ENCODE measurements around the gene STAB1. TPM values are rescaled to one million over a fixed set of nuclear protein-coding genes. Genes with fewer than 3 reads are reported as not detected.

The STAB1 gene
- total and polyA plus RNA-seq, 2 of the 8 experiments (the other 6 are each of a cell fraction or from before 2014, with no cell fraction given): 1.0 to 1.9 TPM

GRCh38 chr3:52529376-52530333 is 34.5 kb downstream of the STAB1 start:
- FAIRE-seq (no peak), DNase-seq (ENCODE audit: low read depth in 1 of 2, low spot score in 2 of 2) (no peak)
- Histone ChIP-seq H2BK20ac (ENCODE audit: low read length) (no peak overlapping the region), H3K56ac (replicated peaks; ENCODE audit: insufficient read length, low read depth, low read length) (no peak overlapping the region), H4K8ac (ENCODE audit: extremely low read depth, insufficient read depth, low read length) (peak overlapping the region; percentile 28; the same call in 1 of the 2 replicates), H2BK5ac (ENCODE audit: low read depth, low read length) (no peak overlapping the region; the same call in 1 of the 2 replicates), H3K27me3 (replicated peaks in 1 of 4; ENCODE audit: control insufficient read depth in 3 of 4, extremely low read depth in 1 of 4, insufficient read depth in 3 of 4, low read length in 3 of 4) (no peaks in the 10 kb centered on the region), H4K20me1 (replicated peaks in 1 of 2; ENCODE audit: control insufficient read depth in 1 of 2, insufficient read depth in 2 of 2, low read length in 2 of 2) (peaks cover 17 to 40% of the 10 kb centered on the region in 2 experiments), H3K36me3 (ENCODE audit: control insufficient read depth in 2 of 4, insufficient read depth in 4 of 4, low read length in 3 of 4) (peaks cover 25 to 52% (median 33%) of the 10 kb centered on the region in 4 experiments), H3K14ac (ENCODE audit: insufficient read length) (no peak overlapping the region), H2AK5ac (ENCODE audit: low read depth, low read length) (no peak overlapping the region), H2BK120ac (replicated peaks; ENCODE audit: low read depth, low read length) (no peak overlapping the region), H3K9ac (replicated peaks in 1 of 4; ENCODE audit: extremely low read depth in 1 of 4, low read depth in 3 of 4, low read length in 3 of 4) (peak overlapping the region in 2 of 4 experiments; percentile 8 to 16; a peak in 1 of 7 replicates), H4K91ac (replicated peaks; ENCODE audit: insufficient read length, low read length) (no peak overlapping the region), H3K4ac (replicated peaks; ENCODE audit: insufficient read length, low read depth, low read length) (no peak overlapping the region), H3K79me2 (ENCODE audit: control insufficient read depth in 1 of 2, insufficient read depth in 2 of 2, low read length in 2 of 2) (peaks cover 0 to 36% of the 10 kb centered on the region in 2 experiments; a peak in 2 of 4 replicates), H3K18ac (ENCODE audit: extremely low read depth, low read length) (no peak overlapping the region), H3K9me3 (ENCODE audit: insufficient read depth in 2 of 2, low read depth in 1 of 2, low read length in 1 of 2) (no peaks in the 10 kb centered on the region), H3K23me2 (ENCODE audit: low read depth, low read length) (peaks cover 12% of the 10 kb centered on the region; the same call in 1 of the 2 replicates), H2BK15ac (ENCODE audit: low read length) (no peak overlapping the region), H2BK12ac (ENCODE audit: low read depth, low read length) (no peak overlapping the region), H4K5ac (ENCODE audit: insufficient read length, low read depth, low read length) (no peak overlapping the region), H2AFZ (ENCODE audit: low read length) (no peak overlapping the region), H3K79me1 (ENCODE audit: low read depth, low read length) (peaks cover 33% of the 10 kb centered on the region), H3K23ac (ENCODE audit: insufficient read length) (no peak overlapping the region), H3K27ac (ENCODE audit: low read depth, low read length) (no peak overlapping the region), H3K4me3 (ENCODE audit: extremely low read depth in 1 of 4, insufficient read depth in 2 of 4, low read depth in 3 of 4, low read length in 4 of 4) (no peak overlapping the region), H3K4me1 (replicated peaks in 1 of 4; ENCODE audit: control insufficient read depth in 3 of 4, insufficient read depth in 4 of 4, low read length in 3 of 4) (peaks cover 0 to 14% (median 10%) of the 10 kb centered on the region in 4 experiments; a peak in 6 of 7 replicates), H3K4me2 (ENCODE audit: insufficient read depth in 1 of 2, low read depth in 2 of 2, low read length in 2 of 2) (no peak overlapping the region)
- 84% methylated on average over 12 of the region's 12 CpGs; no CpG with 5 or more reads in 1 of the 2 experiments for WGBS, 2 experiments (ENCODE audit: extremely low coverage in 1 of 2, insufficient coverage in 1 of 2, insufficient read length in 1 of 2, insufficient replicate concordance in 2 of 2, low coverage in 1 of 2, low lambda C conversion rate in 2 of 2, missing lambda C conversion rate in 1 of 2)
- ChIA-PET CTCF (ENCODE audit: partially characterized antibody) (interaction anchor here (0.7 to 1.3 kb wide), 4 partner anchors 17 to 135 kb away, joined by 3 to 4 read pairs (median 3); no protein-coding TSS in a partner anchor), POLR2A (ENCODE audit: partially characterized antibody) (interaction anchor here (1.0 to 1.8 kb wide), 4 partner anchors 11 to 40 kb away, joined by 3 to 9 read pairs (median 3); no protein-coding TSS in a partner anchor)
- TF ChIP-seq EGR1 (IDR thresholded peaks at IDR 0.05; ENCODE audit: borderline replicate concordance, low read depth, low read length) (no peak), CHD2 (IDR thresholded peaks at IDR 0.05; ENCODE audit: low read length) (no peak)
